Right atrium auricular region (tissue), 2 donors: ENCODE data around the gene CDADC1. TPM values are rescaled to one million over a fixed set of nuclear protein-coding genes. Genes with fewer than 3 reads are reported as not detected.

Experiments
- DNase-seq: peaks from one replicate; pipeline ENCODE4 v3.0.0-alpha.2; 2019; ENCODE audit warnings: low spot score
- H3K27ac ChIP-seq, 2 donors: fragments of 200-600 bp; sonication (generic); 1 replicate in 1 of 2; 2 replicates in 1 of 2; pipeline ENCODE4 v1.5.1; 2016 to 2019
- H3K27me3 ChIP-seq, 2 donors: fragments of 200-600 bp; sonication (generic); one replicate each; pipeline versions ENCODE4 v1.5.1 to v1.6.0; 2017 to 2019
- H3K36me3 ChIP-seq: fragments of 200-600 bp; sonication (generic); one replicate; pipeline ENCODE4 v1.5.1; 2016
- H3K4me1 ChIP-seq, 2 donors: fragments of 200-600 bp; sonication (generic); one replicate each; pipeline versions ENCODE4 v1.5.1 to v1.6.0; 2017 to 2019
- H3K4me3 ChIP-seq, 2 donors: fragments of 200-600 bp; sonication (generic); 1 replicate in 1 of 2; 2 replicates in 1 of 2; pipeline ENCODE4 v1.5.1; 2017 to 2019; ENCODE audit warnings: mild to moderate bottlenecking in 1 of 2, moderate library complexity in 1 of 2
- H3K9me3 ChIP-seq, 2 donors: fragments of 200-600 bp; sonication (generic); one replicate each; pipeline ENCODE4 v1.5.1; 2019
- total RNA-seq, 2 donors: library from RNA; depleted of rRNA; stranded (reverse); fragments of >200 nt; gene quantifications; one replicate each; pipeline ENCODE4 v1.1.0, GENCODE V29; 2016
- TF ChIP-seq, protein P1 (sequence below), 2 donors: fragments of 200-600 bp; sonication (generic); IDR thresholded peaks; one replicate each; pipeline ENCODE4 v1.5.1; 2019; ENCODE audit warnings: antibody characterized with exemption in 2 of 2

Gene CDADC1
- total RNA-seq, 2 donors from 2014 or later, result 3.5 to 4.6 TPM

DNA sequence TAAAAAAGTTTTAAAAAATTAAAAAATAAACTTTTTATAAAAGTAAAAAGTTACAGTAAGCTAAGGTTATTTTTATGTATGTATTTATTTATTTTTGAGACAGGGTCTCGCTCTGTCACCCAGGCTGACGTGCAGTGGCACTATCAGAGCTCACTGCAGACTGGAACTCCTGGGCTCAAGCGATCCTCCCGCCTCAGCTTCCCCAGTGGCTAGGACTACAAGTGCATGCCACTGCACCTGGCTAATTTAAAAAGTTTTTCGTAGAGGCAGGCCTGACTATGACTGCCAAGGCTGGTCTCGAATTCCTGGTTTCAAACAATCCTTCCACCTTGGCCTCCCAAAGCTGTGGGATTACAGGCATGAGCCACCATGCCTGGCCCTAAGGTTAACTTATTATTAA is 64.1 kb downstream of the CDADC1 start:
- H3K4me1 ChIP-seq, result peaks cover 0 to 40% of the 10 kb centered on the region in 2 donors

DNA sequence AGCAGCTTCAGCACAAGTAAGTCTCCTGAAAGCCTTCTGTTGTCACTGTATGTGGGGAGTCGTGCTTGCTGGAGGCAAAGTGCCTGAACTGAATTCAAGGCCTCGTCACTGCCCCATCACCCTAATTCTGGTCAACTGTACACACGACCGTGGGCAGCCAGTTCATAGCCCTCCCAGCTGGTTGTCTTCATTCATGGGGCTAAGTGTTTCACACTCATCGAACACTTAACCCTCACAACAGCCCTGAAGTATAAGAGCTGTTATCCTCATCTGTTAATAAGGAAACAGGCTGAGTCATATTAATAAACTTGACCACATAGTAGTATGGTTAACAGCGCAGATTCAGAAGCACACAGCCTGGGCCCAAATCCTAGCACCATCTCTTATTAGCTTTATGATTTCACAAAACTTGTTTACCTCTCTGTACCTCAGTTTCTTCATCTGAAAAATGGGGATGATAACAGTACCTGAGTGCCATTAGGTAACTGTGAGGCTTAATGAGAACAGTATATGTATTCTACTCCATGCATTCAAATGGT is 66.7 kb downstream of the CDADC1 start:
- no peak for DNase-seq
- TF ChIP-seq, protein P1, sequence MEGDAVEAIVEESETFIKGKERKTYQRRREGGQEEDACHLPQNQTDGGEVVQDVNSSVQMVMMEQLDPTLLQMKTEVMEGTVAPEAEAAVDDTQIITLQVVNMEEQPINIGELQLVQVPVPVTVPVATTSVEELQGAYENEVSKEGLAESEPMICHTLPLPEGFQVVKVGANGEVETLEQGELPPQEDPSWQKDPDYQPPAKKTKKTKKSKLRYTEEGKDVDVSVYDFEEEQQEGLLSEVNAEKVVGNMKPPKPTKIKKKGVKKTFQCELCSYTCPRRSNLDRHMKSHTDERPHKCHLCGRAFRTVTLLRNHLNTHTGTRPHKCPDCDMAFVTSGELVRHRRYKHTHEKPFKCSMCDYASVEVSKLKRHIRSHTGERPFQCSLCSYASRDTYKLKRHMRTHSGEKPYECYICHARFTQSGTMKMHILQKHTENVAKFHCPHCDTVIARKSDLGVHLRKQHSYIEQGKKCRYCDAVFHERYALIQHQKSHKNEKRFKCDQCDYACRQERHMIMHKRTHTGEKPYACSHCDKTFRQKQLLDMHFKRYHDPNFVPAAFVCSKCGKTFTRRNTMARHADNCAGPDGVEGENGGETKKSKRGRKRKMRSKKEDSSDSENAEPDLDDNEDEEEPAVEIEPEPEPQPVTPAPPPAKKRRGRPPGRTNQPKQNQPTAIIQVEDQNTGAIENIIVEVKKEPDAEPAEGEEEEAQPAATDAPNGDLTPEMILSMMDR (IDR thresholded peaks at IDR 0.05), result no peak
- H3K27me3 ChIP-seq, result no peaks in the 10 kb centered on the region
- peaks cover 0 to 14% of the 10 kb centered on the region in 2 donors for H3K4me1 ChIP-seq
- peak overlapping the region; percentile 64 to 75 for H3K27ac ChIP-seq
- H3K36me3 ChIP-seq, result peaks cover 4% of the 10 kb centered on the region
- H3K4me3 ChIP-seq, result no peak overlapping the region
- no peaks in the 10 kb centered on the region for H3K9me3 ChIP-seq

More for the DNA sequence above, 64.1 kb downstream of the CDADC1 start:
- H3K27me3 ChIP-seq, result no peaks in the 10 kb centered on the region
- H3K9me3 ChIP-seq, result no peaks in the 10 kb centered on the region
- no peak for DNase-seq
- no peak overlapping the region for H3K27ac ChIP-seq
- TF ChIP-seq, protein P1 (IDR thresholded peaks at IDR 0.05), result no peak
- peaks cover 4% of the 10 kb centered on the region for H3K36me3 ChIP-seq
- no peak overlapping the region for H3K4me3 ChIP-seq

DNA sequence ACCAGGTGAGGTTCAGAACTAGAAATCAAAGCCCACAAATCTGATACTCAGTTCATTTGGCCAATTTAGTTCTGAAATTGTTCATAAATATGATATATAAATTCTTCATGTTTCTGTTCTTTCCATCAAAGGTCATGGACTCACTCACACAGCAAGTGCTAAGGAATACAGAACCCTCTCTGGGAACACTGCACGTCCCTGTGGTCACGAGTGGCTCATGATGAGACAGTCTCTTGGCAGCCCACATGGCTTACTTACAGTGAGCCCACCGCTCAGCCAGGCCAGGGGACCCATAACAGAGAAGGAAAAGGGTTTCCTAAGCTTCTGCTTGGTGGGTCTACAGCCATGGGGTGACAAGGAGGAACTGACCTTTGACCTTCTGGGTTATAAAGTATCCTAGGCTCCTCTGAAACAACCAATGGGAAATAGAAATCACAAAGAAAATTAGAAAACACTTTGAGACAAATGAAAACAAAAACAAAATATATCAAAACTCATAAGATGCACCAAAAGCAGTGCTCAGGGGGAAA is 67.4 kb downstream of the CDADC1 start:
- Histone ChIP-seq H3K4me3 (no peak overlapping the region), H3K4me1 (peaks cover 0 to 20% of the 10 kb centered on the region in 2 donors), H3K9me3 (no peaks in the 10 kb centered on the region), H3K27ac (peak overlapping the region in 1 of 2 donors; percentile 64), H3K36me3 (peaks cover 4% of the 10 kb centered on the region), H3K27me3 (no peaks in the 10 kb centered on the region)
- TF ChIP-seq, protein P1 (IDR thresholded peaks at IDR 0.05), result no peak
- DNase-seq, result no peak

DNA sequence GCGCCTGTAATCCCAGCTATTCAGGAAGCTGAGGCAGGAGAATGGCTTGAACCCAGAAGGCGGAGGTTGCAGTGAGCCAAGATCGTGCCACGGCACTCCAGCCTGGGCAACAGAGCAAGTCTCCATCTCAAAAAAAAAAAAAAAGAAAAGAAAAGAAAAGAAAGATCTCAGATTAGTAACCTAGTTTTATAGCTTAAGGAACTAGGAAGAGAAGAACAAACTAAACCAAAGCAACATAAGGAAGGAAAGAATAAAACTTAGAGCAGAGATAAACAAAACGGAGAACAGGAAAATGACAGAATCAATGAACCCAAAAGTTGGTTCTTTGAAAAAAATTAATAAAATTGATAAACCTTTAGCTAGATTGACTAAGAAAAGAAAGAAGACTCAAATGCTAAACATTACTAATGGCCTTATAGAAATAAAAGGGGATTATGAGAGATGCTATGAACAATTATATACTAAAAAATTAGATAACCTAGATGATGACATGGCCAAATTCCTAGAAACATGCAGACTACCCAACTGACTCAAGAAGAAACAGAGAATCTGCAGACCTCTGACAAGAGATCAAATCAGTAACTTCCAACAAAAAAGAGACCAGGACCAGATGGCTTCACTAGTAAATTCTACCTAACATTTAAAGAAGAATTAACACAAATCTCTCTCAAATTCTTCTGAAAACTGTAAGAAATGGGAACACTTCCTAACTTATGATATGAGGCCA is 68.2 kb downstream of the CDADC1 start:
- DNase-seq, result no peak
- H3K27ac ChIP-seq, result no peak overlapping the region
- H3K9me3 ChIP-seq, result no peaks in the 10 kb centered on the region
- H3K27me3 ChIP-seq, result no peaks in the 10 kb centered on the region
- peaks cover 4% of the 10 kb centered on the region for H3K36me3 ChIP-seq
- peaks cover 0 to 24% of the 10 kb centered on the region in 2 donors for H3K4me1 ChIP-seq
- no peak overlapping the region for H3K4me3 ChIP-seq
- TF ChIP-seq, protein P1 (IDR thresholded peaks at IDR 0.05), result no peak

DNA sequence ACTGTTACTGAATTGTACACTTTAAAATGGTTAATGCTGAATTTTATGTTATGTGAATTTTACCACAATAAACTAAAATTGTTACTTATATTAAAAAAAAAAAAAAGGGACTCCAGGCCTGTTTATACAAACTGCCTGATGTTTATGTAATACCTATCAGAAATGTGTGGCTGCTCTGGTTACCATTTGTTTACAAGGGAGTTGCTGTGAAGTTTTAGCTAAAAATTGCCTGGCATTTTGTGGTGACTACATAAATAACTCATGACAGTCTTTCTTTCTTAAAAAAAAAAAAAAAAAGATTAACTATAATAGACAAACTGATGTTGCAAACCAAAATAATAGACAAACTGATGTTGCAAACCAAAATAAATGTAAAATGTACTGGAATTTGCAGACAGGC is 71.8 kb downstream of the CDADC1 start:
- Histone ChIP-seq H3K27ac (no peak overlapping the region), H3K36me3 (peaks cover 4% of the 10 kb centered on the region), H3K4me1 (peaks cover 0 to 12% of the 10 kb centered on the region in 2 donors), H3K9me3 (no peaks in the 10 kb centered on the region), H3K27me3 (no peaks in the 10 kb centered on the region), H3K4me3 (no peak overlapping the region)
- no peak for DNase-seq
- TF ChIP-seq, protein P1 (IDR thresholded peaks at IDR 0.05), result no peak
